Mesodermal cell (in vitro differentiated cells): ENCODE data around the gene ABCA6.

Experiments
- H3K27ac ChIP-seq: 2 replicates; pipeline ENCODE4 v1.7.0; 2013; ENCODE audit warnings: mild to moderate bottlenecking, low read depth, low read length, moderate library complexity; ENCODE audit not compliant: severe bottlenecking
- H3K36me3 ChIP-seq: 2 replicates; pipeline ENCODE4 v1.7.1; 2013; ENCODE audit warnings: mild to moderate bottlenecking, low read length, moderate library complexity; ENCODE audit not compliant: control insufficient read depth, insufficient read depth
- H3K4me1 ChIP-seq: one replicate; pipeline ENCODE4 v1.7.1; 2013; ENCODE audit warnings: mild to moderate bottlenecking, low read length; ENCODE audit not compliant: insufficient read depth, control insufficient read depth, poor library complexity, severe bottlenecking
- H3K4me3 ChIP-seq: 2 replicates; pipeline ENCODE4 v1.7.0; 2013; ENCODE audit warnings: low read length, control low read depth, mild to moderate bottlenecking; ENCODE audit not compliant: insufficient read depth, poor library complexity, severe bottlenecking; ENCODE audit errors: extremely low read depth
- H3K9me3 ChIP-seq: 2 replicates; pipeline ENCODE4 v1.7.1; 2013; ENCODE audit warnings: mild to moderate bottlenecking, low read length, moderate library complexity; ENCODE audit not compliant: control insufficient read depth
- WGBS, 2 experiments: methylation state at CpG; one replicate each; pipeline ENCODE4 v1.1.5; 2013; ENCODE audit warnings: missing lambda C conversion rate in 2 of 2; ENCODE audit not compliant: insufficient coverage in 2 of 2; 5-methylcytosine and 5-hydroxymethylcytosine counted together

ABCA6 gene

GRCh38 chr17:69044371-69044770, 97.3 kb downstream of the ABCA6 start:
- Histone ChIP-seq H3K36me3 (no peaks in the 10 kb centered on the region), H3K4me3 (no peak overlapping the region)

GRCh38 chr17:69043098-69043734, 98.5 kb downstream of the ABCA6 start:
- Histone ChIP-seq H3K4me3 (no peak overlapping the region), H3K4me1 (peaks cover 8% of the 10 kb centered on the region), H3K36me3 (no peaks in the 10 kb centered on the region), H3K27ac (no peak overlapping the region), H3K9me3 (no peaks in the 10 kb centered on the region)
- 92 to 100% methylated on average over 2 to 3 of the region's 6 CpGs for WGBS, 2 experiments

More at GRCh38 chr17:69044371-69044770, 97.3 kb downstream of the ABCA6 start:
- H3K9me3 ChIP-seq: no peaks in the 10 kb centered on the region
- H3K4me1 ChIP-seq: peaks cover 10% of the 10 kb centered on the region
- H3K27ac ChIP-seq: no peak overlapping the region
- WGBS, 2 experiments: 100% methylated on average over 1 of the region's 2 CpGs; no CpG with 5 or more reads in 1 of the 2 experiments

GRCh38 chr17:69042308-69042707, 99.4 kb downstream of the ABCA6 start:
- no peak overlapping the region for H3K27ac ChIP-seq
- no peak overlapping the region for H3K4me3 ChIP-seq
- WGBS, 2 experiments: no CpG with 5 or more reads among the region's 5 CpGs

GRCh38 chr17:69031839-69032238, 109.9 kb downstream of the ABCA6 start:
- WGBS, 2 experiments: 95 to 98% methylated on average over 2 to 3 of the region's 3 CpGs
- Histone ChIP-seq H3K4me3 (no peak overlapping the region), H3K9me3 (no peaks in the 10 kb centered on the region), H3K36me3 (no peaks in the 10 kb centered on the region), H3K27ac (no peak overlapping the region), H3K4me1 (peaks cover 5% of the 10 kb centered on the region)

More at GRCh38 chr17:69042308-69042707, 99.4 kb downstream of the ABCA6 start:
- peaks cover 5% of the 10 kb centered on the region for H3K4me1 ChIP-seq
- no peaks in the 10 kb centered on the region for H3K36me3 ChIP-seq
- no peaks in the 10 kb centered on the region for H3K9me3 ChIP-seq

- peaks cover 5% of the 10 kb centered on the region for H3K4me1 ChIP-seq
- H3K9me3 ChIP-seq: no peaks in the 10 kb centered on the region
- WGBS, 2 experiments: 100% methylated on average over 1 of the region's 1 CpG; no CpG with 5 or more reads in 1 of the 2 experiments
- H3K36me3 ChIP-seq: no peaks in the 10 kb centered on the region
- H3K27ac ChIP-seq: no peak overlapping the region
- no peak overlapping the region for H3K4me3 ChIP-seq
These were observed 111.5 kb downstream of the ABCA6 start for GRCh38 chr17:69030169-69030568.
